Heart left ventricle (tissue), 13 donors: ENCODE data around the gene CREB3.

ENCODE experiments used
- POLR2A ChIP-seq, 2 donors: fragments of 450-650 bp; IDR thresholded peaks; one replicate each; pipeline ENCODE4 v1.6.1; 2017; ENCODE audit warnings: antibody characterized with exemption in 2 of 2, mild to moderate bottlenecking in 2 of 2, moderate library complexity in 2 of 2
- TF ChIP-seq, protein P1 (sequence below), 12 donors: fragments of 200-600 bp; sonication (generic) in 4 of 12; IDR thresholded peaks; one replicate each; pipeline versions ENCODE4 v1.5.0 to v1.8.0; 2018 to 2022; ENCODE audit warnings: antibody characterized with exemption in 12 of 12, mild to moderate bottlenecking in 5 of 12
- donor health status: ischemic (EF 13 %, LVEDD 7.1; RV severe dilation, severe dysfunction).
- donor health status: DM: no; HTN: yes; CAD: no.
- donor health status: DM: no; HTN: no; CAD: no.
- donor health status: ischemic (EF 25% LVEDD 6.9; RV normal size, moderate dysfunction).
- donor health status: ischemic (EF 25% LVEDD 5.7; RV mildly dilated, moderate dysfunction).
- donor health status: ischemic (EF 35%, LVEDD 5.7; RV mildly dilated, moderate dysfunction).
- donor health status: nonischemic (EF 11% LVEDD 7.7; RV severe dilation, severe dysfunction).
- donor health status: DM: yes; HTN: yes; CAD: no.
- donor health status: PGD.
- donor health status: ischemic (EF 29% LVEDD 5.4; RV normal size, mild dysfunction).
- donor health status: nonischemic (EF 23%, LVEDD 6.1; RV moderate dilation, normal function).

DNA sequence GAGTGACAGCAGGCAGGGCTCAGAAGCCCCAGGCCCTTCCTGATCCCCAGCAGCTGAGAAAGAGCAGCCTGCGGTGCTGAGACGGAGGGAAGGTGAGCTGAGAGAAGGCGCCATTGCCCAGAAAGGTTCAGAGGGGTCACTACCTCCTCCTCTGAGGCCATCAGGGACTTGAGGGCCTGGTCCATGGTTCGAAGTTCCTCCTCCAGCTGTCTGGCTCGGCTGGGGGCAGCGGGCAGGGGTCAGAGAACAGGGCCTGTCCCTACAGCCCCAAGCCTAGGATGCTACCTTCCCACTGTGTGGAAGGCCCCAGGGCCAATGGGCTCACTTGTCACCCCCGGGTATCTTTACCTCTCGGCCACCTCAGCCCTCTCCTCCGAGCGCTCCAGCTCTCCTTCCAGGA lies 47.5 kb upstream of the CREB3 start:
- TF ChIP-seq, protein P1, sequence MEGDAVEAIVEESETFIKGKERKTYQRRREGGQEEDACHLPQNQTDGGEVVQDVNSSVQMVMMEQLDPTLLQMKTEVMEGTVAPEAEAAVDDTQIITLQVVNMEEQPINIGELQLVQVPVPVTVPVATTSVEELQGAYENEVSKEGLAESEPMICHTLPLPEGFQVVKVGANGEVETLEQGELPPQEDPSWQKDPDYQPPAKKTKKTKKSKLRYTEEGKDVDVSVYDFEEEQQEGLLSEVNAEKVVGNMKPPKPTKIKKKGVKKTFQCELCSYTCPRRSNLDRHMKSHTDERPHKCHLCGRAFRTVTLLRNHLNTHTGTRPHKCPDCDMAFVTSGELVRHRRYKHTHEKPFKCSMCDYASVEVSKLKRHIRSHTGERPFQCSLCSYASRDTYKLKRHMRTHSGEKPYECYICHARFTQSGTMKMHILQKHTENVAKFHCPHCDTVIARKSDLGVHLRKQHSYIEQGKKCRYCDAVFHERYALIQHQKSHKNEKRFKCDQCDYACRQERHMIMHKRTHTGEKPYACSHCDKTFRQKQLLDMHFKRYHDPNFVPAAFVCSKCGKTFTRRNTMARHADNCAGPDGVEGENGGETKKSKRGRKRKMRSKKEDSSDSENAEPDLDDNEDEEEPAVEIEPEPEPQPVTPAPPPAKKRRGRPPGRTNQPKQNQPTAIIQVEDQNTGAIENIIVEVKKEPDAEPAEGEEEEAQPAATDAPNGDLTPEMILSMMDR (IDR thresholded peaks at IDR 0.05) = no peak
- TF ChIP-seq POLR2A (IDR thresholded peaks at IDR 0.05) = no peak
